LNCaP clone FGC (cell line): ENCODE data around the gene UBE3B.

Experiments used
- DNase-seq: peaks from one replicate; pipeline ENCODE4 v3.0.0-alpha.2; 2011; ENCODE audit warnings: low read depth
- H3K4me3 ChIP-seq: 2 replicates; pipeline ENCODE4 v1.5.1; 2011; ENCODE audit warnings: mild to moderate bottlenecking, low read depth, low read length, control low read depth
- CTCF ChIP-seq: IDR thresholded peaks from 2 replicates; pipeline ENCODE4 v1.5.1; 2012; ENCODE audit warnings: mild to moderate bottlenecking; ENCODE audit not compliant: control insufficient read depth, insufficient read depth; ENCODE audit errors: extremely low read depth

The UBE3B gene

GRCh38 chr12:109550281-109550680 is 72.8 kb downstream of the UBE3B start:
- TF ChIP-seq CTCF, result no peak
- no peak for DNase-seq
- no peak overlapping the region for H3K4me3 ChIP-seq

GRCh38 chr12:109551108-109551507 is 73.7 kb downstream of the UBE3B start:
- DNase-seq, result no peak
- H3K4me3 ChIP-seq, result no peak overlapping the region
- no peak for TF ChIP-seq CTCF

- H3K4me3 ChIP-seq, result no peak overlapping the region
- no peak for TF ChIP-seq CTCF
- no peak for DNase-seq
Measured at GRCh38 chr12:109552971-109553370, 75.5 kb downstream of the UBE3B start.

DNA sequence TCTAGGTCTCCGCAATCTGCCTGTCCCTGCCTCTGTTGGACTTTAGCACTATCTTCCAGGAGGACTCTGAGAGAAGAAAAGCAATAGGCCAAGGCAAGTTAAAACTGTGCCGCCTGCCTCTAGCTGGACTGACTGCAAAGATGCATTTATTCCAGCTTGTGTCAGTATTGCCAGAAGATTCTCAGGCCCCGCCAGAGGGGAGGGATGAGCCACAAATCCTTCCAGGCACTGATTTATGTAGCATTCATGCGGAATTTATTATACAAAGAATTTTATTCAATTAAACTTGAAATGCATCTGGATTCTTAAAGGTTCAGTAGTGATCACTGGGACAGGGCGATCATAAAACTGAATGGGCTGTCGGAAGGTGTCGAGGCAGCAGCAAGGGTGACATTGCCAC is 76.0 kb downstream of the UBE3B start:
- no peak for DNase-seq
- no peak overlapping the region for H3K4me3 ChIP-seq
- TF ChIP-seq CTCF, result no peak

GRCh38 chr12:109553906-109554500 is 76.6 kb downstream of the UBE3B start:
- TF ChIP-seq CTCF, result no peak
- no peak for DNase-seq
- H3K4me3 ChIP-seq, result no peak overlapping the region

DNA sequence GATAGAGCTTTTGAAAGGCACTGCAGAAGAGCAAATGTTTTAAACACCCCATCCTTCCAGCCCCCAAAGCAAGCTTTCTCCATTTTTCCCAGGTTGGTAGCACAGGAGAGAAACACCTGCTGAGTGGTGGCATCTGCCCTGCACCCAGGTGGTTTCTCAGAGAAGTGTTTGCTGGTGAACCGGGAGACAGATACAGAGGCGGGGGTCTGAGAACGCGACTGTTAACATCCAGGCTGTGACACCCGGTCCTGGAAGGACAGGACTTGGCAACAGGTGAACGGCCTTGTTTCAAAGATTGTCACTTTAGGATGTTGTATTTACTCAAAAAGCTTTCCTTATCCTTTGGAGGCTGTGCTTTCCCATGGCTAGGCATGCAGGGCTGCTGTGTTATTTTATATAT is 77.3 kb downstream of the UBE3B start:
- no peak overlapping the region for H3K4me3 ChIP-seq
- TF ChIP-seq CTCF, result no peak
- no peak for DNase-seq
